ENCODE results near the gene PSORS1C1.

- TF ChIP-seq REST (IDR thresholded peaks at IDR 0.05; ENCODE audit: borderline replicate concordance) = no peak
- TF ChIP-seq CTCF (IDR thresholded peaks at IDR 0.05; ENCODE audit: poor library complexity, severe bottlenecking) = no peak
- no peak for TF ChIP-seq RAD21 (conservative IDR thresholded peaks at IDR 0.05)
- no peak for TF ChIP-seq POLR2AphosphoS5 (IDR thresholded peaks at IDR 0.05)
- no peak for TF ChIP-seq EZH2 (IDR thresholded peaks at IDR 0.05; ENCODE audit: borderline replicate concordance, insufficient read depth, low read length, poor library complexity, severe bottlenecking)
- TF ChIP-seq TAF1 (IDR thresholded peaks at IDR 0.05; ENCODE audit: low read depth) = no peak
Observed at GRCh38 chr6:31143148-31143547, 28.5 kb downstream of the PSORS1C1 start.
